Hepatocyte (in vitro differentiated cells): ENCODE data around the gene SH3RF3.

Source experiments
- CTCF ChIP-seq: fragments of 200-600 bp; sonication (generic); IDR thresholded peaks from 2 replicates; pipeline ENCODE4 v1.5.1; 2016; ENCODE audit warnings: antibody characterized with exemption, mild to moderate bottlenecking; ENCODE audit not compliant: poor library complexity
- EZH2 ChIP-seq: fragments of 200-600 bp; sonication (generic); IDR thresholded peaks from 2 replicates; pipeline ENCODE4 v1.6.1; 2016; ENCODE audit warnings: antibody characterized with exemption, mild to moderate bottlenecking, borderline replicate concordance
- EZH2phosphoT487 ChIP-seq: fragments of 200-600 bp; sonication (generic); IDR thresholded peaks from one replicate; pipeline ENCODE4 v1.6.1; 2018; ENCODE audit warnings: antibody characterized with exemption, mild to moderate bottlenecking, low read depth, moderate library complexity; ENCODE audit not compliant: unreplicated experiment, severe bottlenecking

- TF ChIP-seq EZH2: no peak
- TF ChIP-seq CTCF: no peak
- no peak for TF ChIP-seq EZH2phosphoT487
Observed at GRCh38 chr2:109158237-109158636, 29.2 kb downstream of the SH3RF3 start.
